KMS-11 (cell line): ENCODE data around the gene RFLNA.

Experiments used
- H2AFZ ChIP-seq: fragments of 200-600 bp; sonication (generic); 2 replicates; pipeline ENCODE4 v1.6.1; 2016; ENCODE audit warnings: antibody characterized with exemption, mixed run types, low read depth
- H3K27ac ChIP-seq: fragments of 200-600 bp; sonication (generic); 2 replicates; pipeline ENCODE4 v1.6.1; 2016; ENCODE audit warnings: mild to moderate bottlenecking, mixed run types
- H3K27me3 ChIP-seq: fragments of 200-600 bp; sonication (generic); 2 replicates; pipeline ENCODE4 v1.6.1; 2017; ENCODE audit warnings: mild to moderate bottlenecking, low read depth, mixed run types, moderate library complexity; ENCODE audit not compliant: insufficient read depth
- H3K36me3 ChIP-seq: fragments of 200-600 bp; sonication (generic); 2 replicates; pipeline ENCODE4 v1.6.1; 2017; ENCODE audit warnings: mild to moderate bottlenecking, mixed run types; ENCODE audit not compliant: insufficient read depth
- H3K4me1 ChIP-seq: fragments of 200-600 bp; sonication (generic); 2 replicates; pipeline ENCODE4 v1.6.1; 2016; ENCODE audit warnings: mild to moderate bottlenecking, low read depth, mixed run types; ENCODE audit not compliant: poor library complexity, severe bottlenecking
- H3K4me2 ChIP-seq: fragments of 200-600 bp; sonication (generic); 2 replicates; pipeline ENCODE4 v1.7.0; 2016; ENCODE audit warnings: mild to moderate bottlenecking, mixed run types
- H3K4me3 ChIP-seq: fragments of 200-600 bp; sonication (generic); IDR thresholded peaks from 2 replicates; pipeline ENCODE4 v1.6.1; 2017; ENCODE audit warnings: low read depth, low read length, mixed read lengths; ENCODE audit not compliant: insufficient read depth
- H3K79me2 ChIP-seq: fragments of 200-600 bp; sonication (generic); 2 replicates; pipeline ENCODE4 v1.6.1; 2016; ENCODE audit warnings: low read depth, mixed run types; ENCODE audit not compliant: insufficient read depth
- H3K9ac ChIP-seq: fragments of 200-600 bp; sonication (generic); 2 replicates; pipeline ENCODE4 v1.6.1; 2016; ENCODE audit warnings: mild to moderate bottlenecking, mixed run types
- H4K20me1 ChIP-seq: fragments of 200-600 bp; sonication (generic); 2 replicates; pipeline ENCODE4 v1.6.1; 2016; ENCODE audit warnings: mild to moderate bottlenecking, mixed run types; ENCODE audit not compliant: insufficient read depth
- TF ChIP-seq, protein P1 (sequence below): fragments of 200-600 bp; sonication (generic); conservative IDR thresholded peaks from 2 replicates; pipeline ENCODE4 v1.6.1; 2017; ENCODE audit warnings: low read depth, mild to moderate bottlenecking, antibody characterized with exemption, low read length, moderate library complexity, mixed read lengths

RFLNA gene

DNA sequence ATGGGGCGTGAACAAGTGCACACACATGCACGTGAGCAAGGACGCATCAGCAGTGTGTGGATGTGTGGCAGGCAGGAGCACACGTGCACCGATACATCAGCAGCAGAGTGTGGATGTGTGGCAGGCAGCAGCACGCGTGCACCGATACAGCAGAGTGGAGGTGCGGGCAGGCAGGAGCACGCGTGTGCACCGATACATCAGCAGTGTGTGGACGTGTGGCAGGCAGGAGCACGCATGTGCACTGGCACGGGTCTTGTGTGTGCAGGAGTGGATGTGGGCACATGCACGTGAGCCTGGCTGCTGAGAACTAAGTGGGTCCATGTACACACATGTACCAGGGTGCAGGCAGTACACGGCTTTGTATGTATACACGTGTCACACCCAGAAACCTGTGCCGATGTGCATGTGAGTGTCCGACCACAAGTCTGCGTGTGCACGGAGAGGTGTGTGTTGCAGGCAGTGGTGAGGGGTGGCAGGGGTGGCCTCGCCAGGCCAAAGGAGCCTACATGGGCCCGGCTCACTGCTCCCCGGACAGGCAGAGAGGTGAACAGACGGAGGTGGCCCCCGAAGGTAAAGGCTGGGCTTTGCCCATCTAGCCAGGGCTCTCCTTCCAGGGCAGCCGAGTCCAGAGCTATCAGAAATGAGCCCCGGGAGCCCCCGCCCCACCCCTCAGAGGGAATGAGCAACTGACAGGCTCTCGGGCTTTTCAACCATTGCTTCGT is 53.9 kb downstream of the RFLNA start:
- H3K27me3 ChIP-seq, result no peaks in the 10 kb centered on the region
- H3K27ac ChIP-seq, result no peak overlapping the region
- no peaks in the 10 kb centered on the region for H3K4me1 ChIP-seq
- H4K20me1 ChIP-seq, result no peaks in the 10 kb centered on the region
- no peaks in the 10 kb centered on the region for H3K36me3 ChIP-seq
- H3K4me3 ChIP-seq, result no peak overlapping the region
- H3K79me2 ChIP-seq, result no peaks in the 10 kb centered on the region
- TF ChIP-seq, protein P1, sequence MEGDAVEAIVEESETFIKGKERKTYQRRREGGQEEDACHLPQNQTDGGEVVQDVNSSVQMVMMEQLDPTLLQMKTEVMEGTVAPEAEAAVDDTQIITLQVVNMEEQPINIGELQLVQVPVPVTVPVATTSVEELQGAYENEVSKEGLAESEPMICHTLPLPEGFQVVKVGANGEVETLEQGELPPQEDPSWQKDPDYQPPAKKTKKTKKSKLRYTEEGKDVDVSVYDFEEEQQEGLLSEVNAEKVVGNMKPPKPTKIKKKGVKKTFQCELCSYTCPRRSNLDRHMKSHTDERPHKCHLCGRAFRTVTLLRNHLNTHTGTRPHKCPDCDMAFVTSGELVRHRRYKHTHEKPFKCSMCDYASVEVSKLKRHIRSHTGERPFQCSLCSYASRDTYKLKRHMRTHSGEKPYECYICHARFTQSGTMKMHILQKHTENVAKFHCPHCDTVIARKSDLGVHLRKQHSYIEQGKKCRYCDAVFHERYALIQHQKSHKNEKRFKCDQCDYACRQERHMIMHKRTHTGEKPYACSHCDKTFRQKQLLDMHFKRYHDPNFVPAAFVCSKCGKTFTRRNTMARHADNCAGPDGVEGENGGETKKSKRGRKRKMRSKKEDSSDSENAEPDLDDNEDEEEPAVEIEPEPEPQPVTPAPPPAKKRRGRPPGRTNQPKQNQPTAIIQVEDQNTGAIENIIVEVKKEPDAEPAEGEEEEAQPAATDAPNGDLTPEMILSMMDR, result no peak
- H3K9ac ChIP-seq, result no peak overlapping the region
- H2AFZ ChIP-seq, result no peak overlapping the region
- no peak overlapping the region for H3K4me2 ChIP-seq

DNA sequence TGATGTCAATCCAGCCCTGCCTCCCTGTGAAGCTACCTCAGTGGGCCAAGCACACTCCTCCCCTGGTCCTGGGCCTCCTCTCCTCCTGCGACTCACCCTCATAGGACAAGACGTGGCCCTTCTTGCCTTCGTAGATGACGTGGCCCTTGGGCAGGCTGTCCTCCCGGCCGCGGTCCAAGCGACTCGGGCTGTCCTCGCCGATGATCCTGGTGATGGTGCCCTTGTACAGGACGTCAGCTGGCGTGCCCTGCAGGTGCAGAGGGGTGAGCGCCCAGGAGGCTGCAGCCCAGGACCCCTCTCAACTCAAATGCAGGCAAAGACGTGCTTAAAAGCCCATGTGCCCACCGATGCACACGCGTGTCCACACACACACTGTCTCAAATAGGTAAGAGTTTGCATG is 55.6 kb downstream of the RFLNA start:
- Histone ChIP-seq H4K20me1 (no peaks in the 10 kb centered on the region), H3K27ac (no peak overlapping the region), H3K79me2 (no peaks in the 10 kb centered on the region), H3K4me3 (no peak overlapping the region), H3K27me3 (no peaks in the 10 kb centered on the region), H3K4me2 (no peak overlapping the region), H3K4me1 (no peaks in the 10 kb centered on the region), H2AFZ (no peak overlapping the region), H3K9ac (no peak overlapping the region), H3K36me3 (no peaks in the 10 kb centered on the region)
- TF ChIP-seq, protein P1, result no peak

DNA sequence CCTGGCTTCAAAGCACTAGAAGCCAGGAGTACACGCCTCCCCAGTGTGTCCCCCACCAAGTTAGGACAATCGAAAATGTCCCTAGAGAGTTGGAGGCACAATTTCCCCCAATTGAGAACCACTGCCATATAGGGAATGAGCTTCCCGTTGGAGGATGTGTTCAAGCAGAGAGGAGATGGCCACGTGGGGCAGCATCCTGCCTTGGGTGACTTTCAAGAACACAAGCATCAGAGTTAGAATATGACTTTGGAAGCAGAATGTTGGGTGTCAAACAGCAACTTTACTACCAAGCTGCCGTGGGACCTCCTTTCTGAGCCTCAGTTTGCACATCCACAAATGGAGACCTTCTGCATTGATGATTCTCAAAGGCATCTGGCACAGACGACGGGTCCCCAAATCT is 56.5 kb downstream of the RFLNA start:
- Histone ChIP-seq H3K4me1 (no peaks in the 10 kb centered on the region), H3K79me2 (no peaks in the 10 kb centered on the region), H3K4me2 (no peak overlapping the region), H3K36me3 (no peaks in the 10 kb centered on the region), H2AFZ (no peak overlapping the region), H3K27me3 (no peaks in the 10 kb centered on the region), H3K4me3 (no peak overlapping the region), H3K27ac (no peak overlapping the region), H4K20me1 (no peaks in the 10 kb centered on the region), H3K9ac (no peak overlapping the region)
- TF ChIP-seq, protein P1, result no peak

DNA sequence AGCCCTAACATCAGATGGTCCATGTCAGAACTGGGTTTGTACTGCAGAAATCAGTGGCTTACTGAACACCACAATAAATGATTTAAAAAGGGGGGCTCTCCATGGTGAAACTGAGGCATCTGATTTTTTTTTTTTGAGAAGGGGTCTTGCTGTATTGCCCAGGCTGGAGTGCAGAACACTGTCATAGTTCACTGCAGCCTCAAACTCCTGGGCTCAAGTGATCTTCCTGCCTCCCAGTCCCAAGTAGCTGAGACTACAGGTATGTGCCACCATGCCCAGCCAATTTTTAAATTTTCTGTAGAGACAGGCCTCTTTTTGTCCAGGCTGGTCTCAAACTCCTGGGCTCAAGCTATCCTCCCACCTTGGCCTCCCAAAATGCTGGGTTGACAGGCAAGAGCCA is 57.4 kb downstream of the RFLNA start:
- Histone ChIP-seq H3K27me3 (no peaks in the 10 kb centered on the region), H3K79me2 (no peaks in the 10 kb centered on the region), H3K9ac (no peak overlapping the region), H3K4me3 (no peak overlapping the region), H3K36me3 (no peaks in the 10 kb centered on the region), H4K20me1 (no peaks in the 10 kb centered on the region), H3K4me1 (no peaks in the 10 kb centered on the region), H3K27ac (no peak overlapping the region), H2AFZ (no peak overlapping the region), H3K4me2 (no peak overlapping the region)
- TF ChIP-seq, protein P1, result no peak
